ENCODE results near the gene DCXR.

DNA sequence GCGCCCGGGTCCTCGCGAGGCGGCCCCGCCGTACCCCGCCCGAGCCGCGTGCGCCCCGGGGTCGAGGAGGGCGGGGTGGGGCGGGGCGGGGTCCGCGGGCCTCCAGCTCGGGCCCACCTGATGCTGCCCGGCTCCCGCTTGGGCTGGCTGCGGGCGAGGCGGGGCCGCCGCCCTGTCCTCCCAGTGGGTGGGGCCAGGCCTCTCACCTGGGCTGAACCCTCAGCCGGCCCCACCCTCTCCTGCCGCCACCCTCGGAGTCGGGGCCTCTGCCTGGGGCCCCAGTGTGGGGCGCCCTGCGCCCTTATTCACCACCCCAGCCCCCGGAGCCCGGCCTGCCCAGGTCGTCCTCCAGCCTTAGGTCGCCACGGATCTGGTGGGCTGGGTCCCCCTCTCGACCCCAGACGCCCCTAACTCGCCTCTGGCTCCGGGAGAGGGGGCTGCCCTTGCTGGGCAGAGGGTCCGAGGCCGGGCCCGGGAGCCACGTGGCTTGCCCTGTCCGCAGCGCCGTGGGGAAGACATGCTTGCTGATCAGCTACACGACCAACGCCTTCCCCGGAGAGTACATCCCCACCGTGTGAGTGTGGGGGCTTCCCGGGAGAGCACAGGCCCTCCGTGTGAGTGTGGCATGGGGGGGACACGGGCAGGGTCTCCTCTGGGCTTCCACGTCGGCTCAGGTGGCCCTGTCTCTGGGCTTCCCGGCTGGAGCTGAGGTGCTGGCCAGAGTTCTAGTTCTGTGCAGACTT, 5.4 kb downstream of the DCXR start:
- no peak for TF ChIP-seq CTCF (IDR thresholded peaks at IDR 0.05)
- TF ChIP-seq EZH2 (IDR thresholded peaks at IDR 0.05; ENCODE audit: borderline replicate concordance, insufficient read depth, low read depth, low read length, poor library complexity, severe bottlenecking) = no peak

Data from B cell (primary cell).